ENCODE measurements around the gene FATE1.

FATE1 gene

DNA sequence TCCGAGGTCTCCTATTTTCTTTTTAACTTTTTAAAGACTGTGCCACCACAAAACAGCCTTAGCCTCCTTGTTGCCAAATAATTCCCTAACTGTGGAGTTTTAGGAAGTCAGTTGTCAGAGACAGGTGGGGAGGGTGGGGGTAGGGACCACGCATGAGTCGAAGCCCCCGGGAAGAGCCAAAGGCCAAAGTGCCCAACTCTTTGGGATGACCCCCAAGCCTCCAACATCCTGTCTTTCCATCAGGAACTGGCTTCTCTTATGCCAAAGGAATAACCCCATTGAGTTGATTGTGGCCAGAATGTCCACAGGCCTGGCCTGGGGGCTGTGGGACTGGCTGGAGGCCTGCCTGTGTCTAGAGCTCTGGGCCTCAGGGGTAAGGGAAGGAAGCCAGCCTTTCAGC is 14.8 kb upstream of the FATE1 start:
- Histone ChIP-seq H3K9ac (ENCODE audit: low read length) (no peak overlapping the region), H4K91ac (ENCODE audit: low read length) (no peak overlapping the region), H2AK5ac (ENCODE audit: low read length, severe bottlenecking) (no peak overlapping the region), H3K4me1 (ENCODE audit: control insufficient read depth, insufficient read depth, low read depth, low read length) (no peaks in the 10 kb centered on the region), H3K23ac (ENCODE audit: low read length in 2 of 2) (no peak overlapping the region), H2BK12ac (ENCODE audit: low read length in 2 of 2) (no peak overlapping the region), H2AFZ (ENCODE audit: low read depth, low read length) (no peak overlapping the region), H3K14ac (ENCODE audit: low read length in 2 of 2) (no peak overlapping the region), H2BK15ac (ENCODE audit: low read depth, poor library complexity, severe bottlenecking) (no peak overlapping the region), H3K4ac (ENCODE audit: low read depth in 1 of 2, low read length in 2 of 2) (no peak overlapping the region), H3K18ac (ENCODE audit: low read depth in 1 of 2, low read length in 2 of 2) (no peak overlapping the region), H3K9me3 (ENCODE audit: control insufficient read depth, low read length) (no peaks in the 10 kb centered on the region), H2BK120ac (ENCODE audit: low read depth, low read length) (no peak overlapping the region), H3K36me3 (ENCODE audit: control insufficient read depth in 1 of 2, insufficient read depth in 2 of 2, low read depth in 1 of 2, low read length in 2 of 2) (no peaks in the 10 kb centered on the region), H3K27ac (ENCODE audit: low read length, poor library complexity, severe bottlenecking) (no peak overlapping the region), H3K4me2 (ENCODE audit: low read length, poor library complexity, severe bottlenecking) (no peak overlapping the region), H2BK5ac (ENCODE audit: low read depth, low read length, poor library complexity, severe bottlenecking) (no peak overlapping the region), H3K4me3 (ENCODE audit: insufficient read depth in 1 of 2, low read depth in 1 of 2, low read length in 2 of 2) (no peak overlapping the region), H3K27me3 (ENCODE audit: control insufficient read depth in 1 of 2, insufficient read depth in 1 of 2, low read length in 2 of 2) (peaks cover 0 to 35% of the 10 kb centered on the region in 2 experiments), H3K79me1 (replicated peaks; ENCODE audit: low read length, poor library complexity, severe bottlenecking) (no peaks in the 10 kb centered on the region), H4K8ac (ENCODE audit: low read length) (no peak overlapping the region)
- 94% methylated on average over 3 of the region's 4 CpGs for WGBS
- no peak for DNase-seq

DNA sequence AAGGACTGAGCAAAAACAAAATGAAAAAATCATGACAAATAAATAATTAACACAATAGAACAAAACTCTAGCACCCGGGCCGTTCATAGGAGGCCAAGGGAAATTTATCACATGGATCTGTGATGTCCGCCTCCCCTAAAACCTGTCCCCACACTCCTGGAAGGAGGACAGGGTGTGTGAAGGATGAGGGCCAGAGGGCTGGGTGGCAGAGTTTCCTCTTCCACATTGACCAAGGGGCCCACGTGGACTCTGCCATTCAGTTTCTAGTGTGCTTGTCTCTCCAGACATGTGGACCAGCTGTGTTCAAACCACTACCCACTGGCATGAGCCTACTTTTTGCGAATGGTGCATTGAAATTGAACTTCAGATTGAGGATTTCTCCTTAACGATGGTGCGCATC is 14.3 kb upstream of the FATE1 start:
- Histone ChIP-seq H2BK120ac (ENCODE audit: low read depth, low read length) (no peak overlapping the region), H3K14ac (ENCODE audit: low read length in 2 of 2) (no peak overlapping the region), H3K4me3 (ENCODE audit: insufficient read depth in 1 of 2, low read depth in 1 of 2, low read length in 2 of 2) (no peak overlapping the region), H2AK5ac (ENCODE audit: low read length, severe bottlenecking) (no peak overlapping the region), H3K36me3 (ENCODE audit: control insufficient read depth in 1 of 2, insufficient read depth in 2 of 2, low read depth in 1 of 2, low read length in 2 of 2) (no peaks in the 10 kb centered on the region), H3K27ac (ENCODE audit: low read length, poor library complexity, severe bottlenecking) (no peak overlapping the region), H2AFZ (ENCODE audit: low read depth, low read length) (no peak overlapping the region), H3K79me1 (replicated peaks; ENCODE audit: low read length, poor library complexity, severe bottlenecking) (no peaks in the 10 kb centered on the region), H2BK15ac (ENCODE audit: low read depth, poor library complexity, severe bottlenecking) (no peak overlapping the region), H4K91ac (ENCODE audit: low read length) (no peak overlapping the region), H3K4me2 (ENCODE audit: low read length, poor library complexity, severe bottlenecking) (no peak overlapping the region), H3K18ac (ENCODE audit: low read depth in 1 of 2, low read length in 2 of 2) (no peak overlapping the region), H3K9me3 (ENCODE audit: control insufficient read depth, low read length) (no peaks in the 10 kb centered on the region), H3K23ac (ENCODE audit: low read length in 2 of 2) (no peak overlapping the region), H3K9ac (ENCODE audit: low read length) (no peak overlapping the region), H2BK5ac (ENCODE audit: low read depth, low read length, poor library complexity, severe bottlenecking) (no peak overlapping the region), H3K27me3 (ENCODE audit: control insufficient read depth in 1 of 2, insufficient read depth in 1 of 2, low read length in 2 of 2) (peaks cover 0 to 36% of the 10 kb centered on the region in 2 experiments), H3K4me1 (ENCODE audit: control insufficient read depth, insufficient read depth, low read depth, low read length) (no peaks in the 10 kb centered on the region), H4K8ac (ENCODE audit: low read length) (no peak overlapping the region), H3K4ac (ENCODE audit: low read depth in 1 of 2, low read length in 2 of 2) (no peak overlapping the region), H2BK12ac (ENCODE audit: low read length in 2 of 2) (no peak overlapping the region)
- WGBS, result 79% methylated on average over 4 of the region's 7 CpGs
- DNase-seq, result no peak

DNA sequence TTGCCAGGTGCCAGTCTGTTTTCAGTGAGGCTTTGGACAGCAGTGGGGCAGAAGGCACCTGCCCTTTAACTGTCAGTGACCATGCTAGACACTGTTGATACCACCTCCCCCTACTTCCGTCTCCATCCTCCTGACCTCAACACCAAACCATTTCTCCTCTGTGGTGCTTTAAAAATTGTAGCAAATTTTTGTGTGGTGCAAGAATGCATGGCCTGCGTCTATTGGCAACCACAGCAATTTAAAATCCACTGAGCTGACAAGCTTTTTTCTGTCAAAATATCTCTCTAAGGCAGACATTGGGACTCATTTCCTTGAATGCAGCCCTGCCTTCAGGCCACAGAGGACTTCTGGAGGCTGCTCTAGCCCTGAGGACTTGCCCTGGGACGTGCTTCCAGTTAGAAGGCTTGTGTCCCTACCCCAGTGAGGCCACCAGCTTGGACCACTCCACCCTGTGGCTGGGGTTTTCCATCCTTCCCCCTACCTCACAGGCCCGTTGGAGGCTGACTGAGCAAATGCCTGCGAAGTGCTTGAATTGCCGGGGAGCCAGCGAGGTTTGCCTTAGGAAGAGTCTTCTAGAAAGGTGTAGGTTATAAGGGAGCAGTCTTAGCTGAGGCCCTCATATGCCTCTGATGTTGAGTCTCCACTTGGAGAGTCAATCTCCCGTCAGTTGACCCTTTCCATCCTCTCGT is 13.7 kb upstream of the FATE1 start:
- Histone ChIP-seq H3K4ac (ENCODE audit: low read depth in 1 of 2, low read length in 2 of 2) (no peak overlapping the region), H3K4me3 (ENCODE audit: insufficient read depth in 1 of 2, low read depth in 1 of 2, low read length in 2 of 2) (no peak overlapping the region), H3K27ac (ENCODE audit: low read length, poor library complexity, severe bottlenecking) (no peak overlapping the region), H3K36me3 (ENCODE audit: control insufficient read depth in 1 of 2, insufficient read depth in 2 of 2, low read depth in 1 of 2, low read length in 2 of 2) (no peaks in the 10 kb centered on the region), H3K4me1 (ENCODE audit: control insufficient read depth, insufficient read depth, low read depth, low read length) (no peaks in the 10 kb centered on the region), H4K8ac (ENCODE audit: low read length) (no peak overlapping the region), H2BK12ac (ENCODE audit: low read length in 2 of 2) (no peak overlapping the region), H3K27me3 (ENCODE audit: control insufficient read depth in 1 of 2, insufficient read depth in 1 of 2, low read length in 2 of 2) (peaks cover 0 to 43% of the 10 kb centered on the region in 2 experiments), H3K14ac (ENCODE audit: low read length in 2 of 2) (no peak overlapping the region), H3K23ac (ENCODE audit: low read length in 2 of 2) (no peak overlapping the region), H3K4me2 (ENCODE audit: low read length, poor library complexity, severe bottlenecking) (no peak overlapping the region), H4K91ac (ENCODE audit: low read length) (no peak overlapping the region), H2BK5ac (ENCODE audit: low read depth, low read length, poor library complexity, severe bottlenecking) (no peak overlapping the region), H2BK15ac (ENCODE audit: low read depth, poor library complexity, severe bottlenecking) (no peak overlapping the region), H3K18ac (ENCODE audit: low read depth in 1 of 2, low read length in 2 of 2) (no peak overlapping the region), H2BK120ac (ENCODE audit: low read depth, low read length) (no peak overlapping the region), H3K79me1 (replicated peaks; ENCODE audit: low read length, poor library complexity, severe bottlenecking) (no peaks in the 10 kb centered on the region), H2AFZ (ENCODE audit: low read depth, low read length) (no peak overlapping the region), H3K9ac (ENCODE audit: low read length) (no peak overlapping the region), H3K9me3 (ENCODE audit: control insufficient read depth, low read length) (no peaks in the 10 kb centered on the region), H2AK5ac (ENCODE audit: low read length, severe bottlenecking) (no peak overlapping the region)
- no peak for DNase-seq
- WGBS, result 37% methylated on average over 4 of the region's 9 CpGs

DNA sequence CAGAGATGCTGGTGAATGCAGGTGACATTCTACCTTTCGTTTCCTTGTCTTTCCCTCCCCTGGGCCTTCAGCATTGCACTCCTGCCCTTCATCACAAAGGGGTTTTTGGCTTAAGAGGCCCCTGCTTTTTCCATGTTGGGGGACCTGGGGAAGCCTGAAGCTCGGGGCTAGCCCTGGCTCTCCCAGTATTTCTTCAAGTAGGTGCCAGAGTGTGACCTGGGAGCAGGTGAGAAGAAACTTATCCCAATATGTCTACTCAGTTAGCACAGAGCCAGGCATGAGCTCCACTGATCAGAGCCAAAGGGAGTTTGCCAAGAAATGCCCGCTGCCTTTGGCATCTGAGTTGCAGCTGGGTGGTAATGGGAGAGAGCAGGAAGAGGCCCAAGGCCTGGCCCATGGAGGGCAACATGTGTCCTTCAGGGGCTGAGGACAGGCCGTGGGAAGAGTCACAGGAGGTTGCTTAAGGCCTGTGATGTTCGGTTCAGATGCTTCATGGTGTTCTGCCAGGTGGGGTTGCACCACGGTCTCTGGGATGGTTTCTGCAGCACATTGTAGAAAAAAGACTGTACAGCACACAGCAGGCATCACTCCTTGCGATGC is 13.0 kb upstream of the FATE1 start:
- no peaks in the 10 kb centered on the region for H3K79me1 ChIP-seq (replicated peaks; ENCODE audit: low read length, poor library complexity, severe bottlenecking)
- no peak overlapping the region for H2BK15ac ChIP-seq (ENCODE audit: low read depth, poor library complexity, severe bottlenecking)
- no peaks in the 10 kb centered on the region for H3K36me3 ChIP-seq (ENCODE audit: control insufficient read depth in 1 of 2, insufficient read depth in 2 of 2, low read depth in 1 of 2, low read length in 2 of 2)
- H3K4ac ChIP-seq (ENCODE audit: low read depth in 1 of 2, low read length in 2 of 2), result no peak overlapping the region
- H3K27me3 ChIP-seq (ENCODE audit: control insufficient read depth in 1 of 2, insufficient read depth in 1 of 2, low read length in 2 of 2), result peaks cover 0 to 49% of the 10 kb centered on the region in 2 experiments
- WGBS, result 59% methylated on average over 6 of the region's 7 CpGs
- no peak overlapping the region for H2AK5ac ChIP-seq (ENCODE audit: low read length, severe bottlenecking)
- no peak for DNase-seq
- H2BK120ac ChIP-seq (ENCODE audit: low read depth, low read length), result no peak overlapping the region
- no peaks in the 10 kb centered on the region for H3K9me3 ChIP-seq (ENCODE audit: control insufficient read depth, low read length)
- H3K4me1 ChIP-seq (ENCODE audit: control insufficient read depth, insufficient read depth, low read depth, low read length), result no peaks in the 10 kb centered on the region
- no peak overlapping the region for H4K91ac ChIP-seq (ENCODE audit: low read length)
- no peak overlapping the region for H3K14ac ChIP-seq (ENCODE audit: low read length in 2 of 2)
- H4K8ac ChIP-seq (ENCODE audit: low read length), result no peak overlapping the region
- no peak overlapping the region for H2BK12ac ChIP-seq (ENCODE audit: low read length in 2 of 2)
- H3K4me2 ChIP-seq (ENCODE audit: low read length, poor library complexity, severe bottlenecking), result no peak overlapping the region
- no peak overlapping the region for H3K4me3 ChIP-seq (ENCODE audit: insufficient read depth in 1 of 2, low read depth in 1 of 2, low read length in 2 of 2)
- no peak overlapping the region for H3K23ac ChIP-seq (ENCODE audit: low read length in 2 of 2)
- no peak overlapping the region for H2AFZ ChIP-seq (ENCODE audit: low read depth, low read length)
- H3K18ac ChIP-seq (ENCODE audit: low read depth in 1 of 2, low read length in 2 of 2), result no peak overlapping the region
- H2BK5ac ChIP-seq (ENCODE audit: low read depth, low read length, poor library complexity, severe bottlenecking), result no peak overlapping the region
- no peak overlapping the region for H3K9ac ChIP-seq (ENCODE audit: low read length)
- H3K27ac ChIP-seq (ENCODE audit: low read length, poor library complexity, severe bottlenecking), result no peak overlapping the region

All from mesenchymal stem cell (in vitro differentiated cells and primary cell).